ENCODE measurements around the gene CFAP20DC.
"Not testable (repeated sequence)": the region's sequence is repeated elsewhere in the genome, so short reads cannot be mapped to it uniquely, and the experiment has no call there.

The CFAP20DC gene

DNA sequence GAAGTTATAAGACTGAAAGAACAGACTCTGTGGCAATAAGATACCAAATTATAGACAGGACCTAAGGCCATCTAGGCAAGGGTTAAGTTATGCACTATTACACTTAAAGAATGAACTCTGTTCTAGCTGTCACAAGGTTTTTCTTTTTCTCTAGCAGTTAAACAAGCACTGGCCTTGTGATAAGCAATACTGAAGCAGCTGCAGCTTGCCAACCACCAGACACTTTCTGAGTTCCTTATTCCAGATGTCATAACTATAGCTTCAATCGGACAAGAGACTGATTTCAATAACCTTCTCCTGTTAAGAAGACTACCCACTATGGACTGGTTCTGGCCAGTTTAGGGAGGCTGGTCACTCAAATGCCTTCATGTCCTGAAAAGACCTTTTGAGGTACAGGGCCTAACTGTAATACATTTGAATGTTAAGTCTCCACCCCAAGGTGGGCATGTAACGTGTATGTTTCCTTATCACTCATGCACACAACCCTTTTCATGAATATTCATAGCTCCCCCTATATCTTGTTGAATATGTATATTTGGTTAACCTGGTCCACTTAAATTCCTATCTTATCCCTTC, 85.8 kb downstream of the CFAP20DC start:
- no peak for DNase-seq

DNA sequence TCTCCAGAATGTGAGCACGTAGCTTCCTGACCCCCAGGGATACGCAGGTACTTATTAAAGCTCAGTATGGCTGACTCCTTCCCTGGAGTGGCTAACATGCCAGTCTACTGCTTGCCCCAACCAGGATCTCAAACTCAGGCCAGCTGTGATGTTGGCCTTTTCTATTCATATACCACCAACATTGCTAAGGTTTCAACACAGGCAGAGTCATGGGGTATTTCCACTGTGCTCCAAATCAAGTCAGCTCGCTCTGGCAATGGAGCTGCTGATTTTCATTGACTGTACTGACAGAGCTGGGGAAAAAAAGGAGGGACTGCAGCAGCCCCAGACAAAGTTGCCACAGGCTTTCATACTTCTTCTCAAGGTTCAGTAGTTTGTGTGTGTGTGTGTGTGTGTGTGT, 87.0 kb downstream of the CFAP20DC start:
- DNase-seq: no peak

GRCh38 chr3:58962040-58962651, 87.7 kb downstream of the CFAP20DC start:
- DNase-seq: no peak

DNA sequence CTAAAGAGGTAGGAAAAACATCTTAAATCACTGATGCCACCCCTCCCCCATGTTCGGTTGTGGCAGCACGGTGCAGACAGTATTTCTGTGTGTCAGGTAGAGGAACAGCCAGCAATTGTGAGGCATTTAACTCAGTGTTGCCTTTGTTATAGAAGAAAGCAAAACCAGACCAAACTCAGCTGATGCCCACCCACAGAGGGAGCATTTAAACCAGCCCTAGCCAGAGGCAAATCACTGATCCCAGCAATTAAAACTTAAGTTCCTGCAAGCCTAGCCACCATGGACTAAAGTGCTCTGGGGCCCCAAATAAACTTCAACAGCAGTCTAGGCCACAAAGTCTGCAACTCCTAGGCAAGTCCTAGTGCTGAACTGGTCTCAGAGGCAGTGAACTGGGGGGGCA, 94.5 kb downstream of the CFAP20DC start:
- no peak for DNase-seq

GRCh38 chr3:58953288-58953687, 96.5 kb downstream of the CFAP20DC start:
- no peak for DNase-seq

DNA sequence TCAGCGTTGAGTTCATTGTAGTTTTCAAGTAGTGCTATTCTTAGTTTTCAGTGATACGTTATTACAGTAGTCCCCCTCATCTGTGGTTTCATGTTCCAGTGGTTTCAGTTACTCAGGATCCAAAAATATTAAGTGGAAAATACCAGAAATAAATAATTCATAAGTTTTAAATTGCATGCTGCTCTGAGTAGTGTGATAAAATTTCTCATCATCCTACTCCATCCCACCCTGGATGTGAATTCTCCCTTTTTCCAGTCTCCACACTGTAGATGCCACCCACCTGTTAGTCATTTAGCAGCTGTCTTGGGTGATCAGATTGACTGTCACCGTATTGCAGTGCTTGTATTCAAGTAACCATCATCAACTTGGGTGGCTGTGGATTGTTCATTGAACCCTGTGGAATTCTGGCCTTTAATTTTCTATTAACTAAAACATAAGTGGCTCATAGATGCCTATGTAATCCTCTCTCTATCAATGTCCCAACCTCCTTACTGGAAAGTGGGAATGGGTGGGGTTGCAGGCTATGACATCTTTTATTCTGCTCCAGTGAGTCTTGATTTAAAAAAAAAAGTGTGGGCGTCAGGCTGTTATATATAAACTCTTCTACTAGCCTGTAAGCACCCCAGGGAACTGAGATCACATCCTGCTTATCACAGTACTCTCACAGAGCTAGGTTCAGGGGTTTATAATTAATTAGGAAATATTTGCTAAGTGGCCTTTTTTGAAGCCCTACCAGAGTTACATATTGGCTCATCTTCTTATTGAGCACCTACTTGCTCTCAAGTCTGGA, 97.5 kb downstream of the CFAP20DC start:
- no peak for DNase-seq

- no peak for DNase-seq
Measured at GRCh38 chr3:58948018-58948417, 101.8 kb downstream of the CFAP20DC start.

DNA sequence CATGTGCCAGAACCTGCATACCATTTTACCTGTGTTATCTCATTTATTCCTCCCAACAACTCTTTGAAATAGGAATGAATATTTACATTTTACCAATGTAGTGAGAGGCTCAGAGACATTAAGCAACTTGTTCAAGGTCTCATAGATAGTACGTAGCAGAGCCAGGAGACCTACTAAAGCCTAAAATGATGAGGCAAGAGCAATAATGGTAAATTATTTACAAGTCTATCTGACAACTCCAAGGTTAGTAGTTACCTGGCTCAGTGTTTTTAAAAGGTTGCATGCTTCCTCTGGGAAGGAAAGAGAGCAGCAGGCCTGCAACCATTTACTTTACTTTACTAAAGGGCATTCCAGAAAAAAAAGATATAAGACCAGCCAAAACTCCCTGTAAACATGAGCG, 103.0 kb downstream of the CFAP20DC start:
- DNase-seq: no peak

GRCh38 chr3:58938057-58938456, 111.8 kb downstream of the CFAP20DC start:
- no peak for DNase-seq

GRCh38 chr3:58924578-58924977, 125.2 kb downstream of the CFAP20DC start:
- DNase-seq: no peak

GRCh38 chr3:58900386-58900785, 149.4 kb downstream of the CFAP20DC start:
- DNase-seq: no peak

- DNase-seq: no peak
Measured at GRCh38 chr3:58899953-58900298, 149.9 kb downstream of the CFAP20DC start.

DNA sequence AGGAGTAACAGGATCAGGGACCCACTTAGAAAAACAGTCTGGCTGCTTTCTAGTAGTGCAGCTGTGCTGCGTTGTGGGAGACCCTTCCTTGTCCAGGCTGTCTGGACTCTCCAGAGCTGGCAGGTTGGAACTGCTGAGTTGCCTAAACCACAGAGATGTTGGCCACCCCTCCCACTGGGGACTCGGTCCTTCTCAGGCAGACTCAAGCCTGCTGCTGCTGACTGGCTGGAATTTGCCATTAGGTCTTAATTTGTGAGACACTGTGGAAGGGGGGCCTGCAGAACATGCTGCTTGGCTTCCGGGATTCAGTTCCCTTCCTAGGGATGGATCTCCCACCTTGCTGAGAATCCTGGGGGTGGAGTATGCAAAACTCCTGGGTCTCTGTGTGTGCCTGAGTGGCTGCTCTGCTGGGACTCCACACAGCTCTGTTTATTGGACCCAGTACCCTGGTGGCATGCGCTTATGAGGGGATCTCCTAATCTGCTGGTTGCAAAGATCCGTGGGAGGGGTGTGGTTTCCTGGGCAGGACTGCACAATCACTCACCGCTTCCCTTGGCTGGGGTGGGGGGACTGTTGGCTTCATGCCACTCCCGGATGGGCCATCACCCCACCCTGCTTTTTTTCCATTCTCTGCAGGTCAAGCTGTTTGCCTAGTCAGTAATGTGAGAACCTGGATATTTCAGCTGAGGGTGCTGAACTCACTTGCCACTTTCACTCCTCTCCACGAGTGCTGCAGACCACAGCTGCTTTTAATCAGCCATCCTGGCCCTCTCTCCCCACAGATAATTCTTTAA, 150.5 kb downstream of the CFAP20DC start:
- DNase-seq: no peak

GRCh38 chr3:58898513-58898912, 151.3 kb downstream of the CFAP20DC start:
- DNase-seq: no peak

GRCh38 chr3:58897646-58898045, 152.2 kb downstream of the CFAP20DC start:
- no peak for DNase-seq

DNA sequence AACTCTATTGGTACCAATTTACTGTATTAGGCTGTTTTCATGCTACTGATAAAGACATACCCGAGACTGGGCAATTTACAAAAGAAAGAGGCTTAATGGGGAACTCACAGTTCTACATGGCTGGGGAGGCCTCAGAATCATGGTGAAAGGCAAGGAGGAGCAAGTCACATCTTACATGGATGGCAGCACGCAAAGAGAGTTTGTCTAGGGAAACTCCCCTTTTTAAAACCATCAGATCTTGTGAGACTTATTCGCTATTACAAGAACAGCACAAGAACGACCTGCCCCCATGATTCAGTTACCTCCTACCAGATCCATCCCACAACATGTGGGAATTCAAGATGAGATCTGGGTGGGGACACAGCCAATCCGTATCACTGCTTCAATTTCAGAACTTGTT, 154.1 kb downstream of the CFAP20DC start:
- not testable (repeated sequence) for DNase-seq

- DNase-seq: not testable (repeated sequence)
Measured at GRCh38 chr3:58892526-58892925, 157.3 kb downstream of the CFAP20DC start.

GRCh38 chr3:58888087-58888486, 161.7 kb downstream of the CFAP20DC start:
- DNase-seq: no peak

DNA sequence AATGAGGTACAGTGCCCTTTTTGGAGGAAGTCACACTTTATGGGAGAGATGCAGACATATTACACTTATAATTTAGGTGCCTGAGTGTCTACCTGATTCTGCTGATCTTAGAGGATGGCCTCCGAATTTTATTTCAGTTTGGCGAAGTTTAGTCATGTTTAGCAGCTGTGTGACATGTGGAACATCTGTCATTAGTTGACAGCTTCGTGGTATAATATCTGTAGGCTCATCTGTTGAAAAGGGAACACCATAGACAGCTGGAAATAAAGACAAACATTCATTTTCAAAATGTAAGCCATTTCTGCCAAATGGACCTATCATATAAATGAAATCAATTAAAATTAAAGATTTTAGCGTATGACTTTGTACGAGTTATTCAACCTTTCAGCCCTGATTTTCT, 165.4 kb downstream of the CFAP20DC start:
- no peak for DNase-seq

- no peak for DNase-seq
Measured at GRCh38 chr3:58880182-58880581, 169.6 kb downstream of the CFAP20DC start.

GRCh38 chr3:58874795-58875194, 175.0 kb downstream of the CFAP20DC start:
- DNase-seq: no peak

DNA sequence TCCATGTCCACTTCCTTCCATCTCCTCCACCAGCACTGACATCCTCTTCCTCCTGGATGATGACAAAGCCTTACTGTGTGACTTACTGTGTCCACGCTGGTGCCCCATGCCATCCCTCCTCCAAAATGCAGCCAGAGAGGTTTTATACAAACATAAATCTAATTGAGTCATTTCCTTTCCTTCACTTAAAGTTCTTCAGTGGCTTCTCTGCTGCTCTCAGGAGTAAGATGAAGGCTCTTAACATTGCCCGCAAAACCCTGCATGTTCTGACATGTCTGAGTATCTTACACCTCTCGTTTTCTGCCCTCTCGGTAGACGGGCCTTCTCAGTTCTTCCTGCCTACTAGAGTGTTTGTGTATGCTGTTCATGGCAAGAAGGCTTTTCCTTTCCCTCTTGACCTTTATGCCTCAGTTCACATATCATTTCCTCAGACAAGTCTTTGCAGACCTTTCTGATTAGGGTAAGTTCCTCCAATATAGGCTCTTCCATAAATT, 175.5 kb downstream of the CFAP20DC start:
- no peak for DNase-seq
